RPMI7951 (cell line): ENCODE measurements around the gene SLC9A3. TPM values are rescaled to one million over a fixed set of nuclear protein-coding genes. Genes with fewer than 3 reads are reported as not detected.
"Not testable (repeated sequence)": the region's sequence is repeated elsewhere in the genome, so short reads cannot be mapped to it uniquely, and the experiment has no call there.

Experiments
- DNase-seq: peaks from one replicate; pipeline ENCODE4 v3.0.0-alpha.2; 2012; ENCODE audit warnings: low read depth
- total RNA-seq: library from RNA; depleted of rRNA; stranded (reverse); fragments of >200 nt; shearing (Covaris generic); gene quantifications from 2 replicates; pipeline ENCODE4 v1.2.3, GENCODE V29; 2014

The SLC9A3 gene
- total RNA-seq, 1 experiment from 2014 or later: 0.84 TPM

DNA sequence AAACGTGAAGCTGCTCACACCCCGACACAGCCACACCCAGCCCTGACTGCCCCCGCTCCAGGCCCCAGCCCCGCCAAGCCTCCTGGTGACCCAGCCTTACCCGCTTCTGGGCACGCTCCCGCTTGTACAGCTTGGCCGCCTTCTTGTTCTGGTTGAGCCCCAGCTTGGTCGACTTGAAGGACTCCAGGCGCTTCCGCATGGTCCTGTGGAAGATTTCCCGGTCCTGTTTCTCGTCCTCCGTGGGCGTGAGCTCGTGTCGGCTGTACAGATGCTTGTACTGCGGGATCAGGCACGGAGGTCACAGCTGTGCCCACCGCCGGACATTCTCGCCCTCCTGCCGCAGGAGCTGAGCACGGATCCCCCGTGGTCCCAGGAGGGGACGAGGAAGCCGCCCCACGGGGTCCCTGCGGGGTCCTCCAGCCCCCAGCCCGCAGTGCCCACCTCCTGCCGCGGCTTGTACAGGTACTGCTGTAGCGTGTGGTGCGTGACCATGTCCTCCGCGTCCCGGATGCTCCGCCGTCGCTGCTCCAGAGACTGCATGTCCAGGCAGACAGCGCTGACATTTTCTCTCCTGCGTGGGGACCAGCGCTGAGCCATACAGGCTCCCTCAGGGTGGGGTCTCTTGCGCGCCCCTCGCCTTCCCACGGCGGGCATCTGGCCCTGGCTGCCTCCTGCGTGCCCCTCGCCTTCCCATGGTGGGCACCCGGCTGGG, 48.0 kb downstream of the SLC9A3 start:
- no peak for DNase-seq

DNA sequence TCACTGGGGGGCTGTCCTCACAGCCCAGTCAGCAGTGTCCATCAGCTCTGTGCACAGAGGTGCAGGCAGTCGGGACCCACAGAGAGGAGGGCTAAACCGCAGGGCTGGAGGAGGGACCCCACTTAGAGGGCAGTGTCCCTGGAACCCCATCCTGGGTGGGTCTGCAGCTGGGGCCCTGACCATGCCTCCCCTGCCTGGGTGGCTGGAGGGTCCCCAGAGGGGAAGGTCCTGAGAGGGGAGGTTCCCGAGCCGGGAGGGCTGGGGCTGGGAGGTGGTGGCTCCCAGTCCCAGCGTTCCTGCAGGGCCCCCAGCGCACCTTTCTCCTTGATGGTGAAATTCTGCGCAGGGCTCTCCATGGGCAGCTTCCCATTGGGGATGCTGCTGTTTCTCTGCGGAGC, 48.5 kb downstream of the SLC9A3 start:
- DNase-seq: no peak

- DNase-seq: no peak
These were observed 49.2 kb downstream of the SLC9A3 start for GRCh38 chr5:474840-475661.

GRCh38 chr5:474232-474839, 49.9 kb downstream of the SLC9A3 start:
- DNase-seq: not testable (repeated sequence)

- DNase-seq: peak; percentile 38
These were observed 50.6 kb downstream of the SLC9A3 start for GRCh38 chr5:473551-474192.

DNA sequence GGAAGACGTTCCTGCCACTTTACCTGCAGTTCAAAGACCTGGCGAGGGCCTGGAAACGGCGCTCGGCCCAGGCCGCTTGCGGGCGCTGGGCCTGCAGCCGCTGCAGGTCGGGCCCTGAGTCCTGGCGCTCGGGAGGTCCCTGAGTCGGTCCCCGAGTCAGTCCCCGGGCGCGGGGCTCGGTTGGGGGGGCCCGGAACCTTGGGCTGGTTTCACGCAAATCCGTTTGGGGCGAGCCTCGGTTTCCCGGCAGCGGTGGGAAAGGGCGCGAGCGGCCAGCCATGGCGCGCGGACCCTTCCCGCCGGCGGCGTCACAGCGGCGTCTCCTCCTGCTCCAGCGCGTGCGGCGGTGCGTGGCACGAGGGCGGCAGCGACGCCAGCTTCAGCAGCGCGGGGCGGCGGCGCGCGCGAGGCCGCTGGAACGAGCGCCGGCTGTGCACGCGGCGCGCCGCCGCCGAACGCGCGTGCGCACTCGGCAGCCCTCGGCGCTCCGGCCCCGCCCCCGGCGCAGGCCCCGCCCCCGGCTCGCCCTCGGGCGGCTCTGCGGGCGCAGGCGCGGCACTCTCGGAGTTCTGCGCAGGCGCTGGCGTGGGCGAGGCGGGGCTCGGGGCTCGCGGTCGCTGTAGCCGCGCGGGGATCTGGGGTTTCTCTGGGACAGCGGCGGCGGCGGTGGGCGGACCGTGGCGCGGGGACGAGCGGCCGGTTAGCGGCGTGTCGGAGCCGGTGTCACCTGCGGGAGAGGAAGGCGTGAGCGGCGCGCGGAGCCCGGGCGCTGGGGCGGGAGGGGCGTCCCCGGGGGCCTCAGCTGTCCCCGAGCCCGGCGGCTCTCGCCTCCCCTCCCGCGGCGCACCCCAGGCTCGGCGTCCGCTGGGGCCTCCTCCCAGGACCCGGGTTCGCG, 51.3 kb downstream of the SLC9A3 start:
- DNase-seq: peak; percentile 77

DNA sequence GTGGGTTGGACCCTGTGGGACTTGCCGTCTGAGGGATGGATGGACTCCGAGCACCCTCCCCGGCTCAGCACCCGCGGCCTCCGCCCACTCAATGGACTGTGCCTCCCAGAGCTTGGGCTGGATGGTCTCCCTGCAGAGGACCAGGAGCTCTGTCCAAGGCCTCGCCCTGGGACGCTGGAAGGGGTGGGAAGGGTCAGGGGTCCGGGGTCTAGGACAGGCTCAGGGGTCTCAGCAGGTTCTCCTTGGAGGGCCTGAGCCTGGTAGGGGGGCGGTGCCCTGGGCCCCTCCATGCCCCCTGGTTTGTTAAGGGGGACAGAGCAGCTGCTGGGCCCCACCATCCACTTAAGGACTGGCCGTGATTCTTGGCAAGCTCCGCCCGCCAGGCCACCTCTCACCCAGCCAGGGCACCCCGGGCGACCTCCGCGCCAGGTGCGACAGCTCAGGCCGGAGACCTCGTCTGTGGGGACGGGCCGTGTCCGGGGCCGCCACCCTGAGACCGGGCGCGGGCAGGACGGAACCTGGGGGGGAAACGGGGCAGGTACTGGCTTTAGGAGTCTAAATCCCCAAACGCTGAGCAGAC, 52.1 kb downstream of the SLC9A3 start:
- no peak for DNase-seq

DNA sequence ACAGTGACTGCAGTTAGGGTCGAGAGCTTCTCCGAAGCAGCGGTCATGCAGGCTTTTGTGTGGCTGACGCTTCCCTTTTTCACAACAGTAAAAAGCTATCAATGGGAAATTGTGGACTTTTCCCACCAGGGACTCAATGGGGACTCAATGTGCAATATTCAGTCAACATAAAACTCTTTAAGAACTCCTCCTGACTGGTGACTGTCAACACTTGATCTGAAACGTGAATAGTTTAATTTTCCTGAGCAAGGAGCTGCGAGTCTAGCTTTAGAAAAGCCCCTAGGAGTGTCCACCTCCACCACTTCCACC, 52.5 kb downstream of the SLC9A3 start:
- no peak for DNase-seq

DNA sequence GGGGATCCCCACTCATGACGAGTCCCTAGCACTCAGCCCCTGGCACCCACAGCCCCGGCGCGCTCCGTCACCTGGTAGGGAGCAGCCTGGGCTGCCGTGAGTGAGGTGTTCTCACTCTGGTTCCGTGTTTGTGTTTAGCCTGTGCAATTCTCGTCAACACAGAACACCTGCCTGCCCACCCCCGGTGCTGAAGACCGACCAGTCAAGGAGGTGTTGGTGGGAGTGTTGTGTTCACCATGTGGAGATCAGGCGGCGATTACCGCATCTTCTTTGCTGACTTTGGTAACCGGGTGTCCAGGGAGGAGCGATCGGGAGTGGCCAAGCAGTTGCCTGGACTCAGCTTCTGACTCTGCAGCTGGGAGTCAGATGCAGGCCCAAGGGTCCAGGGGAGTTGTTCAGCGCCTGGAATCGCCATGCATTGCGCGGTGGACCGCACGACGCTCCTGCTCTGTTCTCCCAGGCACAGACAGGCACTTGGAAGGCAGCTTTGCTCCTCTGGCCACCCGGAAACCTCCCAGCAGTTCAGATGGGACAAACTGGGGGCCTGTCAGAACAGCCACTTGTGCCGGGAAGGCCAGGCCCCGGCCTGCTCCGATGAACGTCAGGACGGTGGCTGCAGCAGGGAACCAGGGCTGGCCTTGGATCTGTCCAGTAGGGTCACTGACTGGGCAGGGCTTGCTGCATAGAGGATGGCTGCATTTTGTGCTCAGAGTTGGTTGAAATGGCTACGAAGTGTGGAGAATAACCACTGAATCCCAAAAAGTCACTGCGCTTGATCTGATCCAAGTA, 53.1 kb downstream of the SLC9A3 start:
- no peak for DNase-seq

DNA sequence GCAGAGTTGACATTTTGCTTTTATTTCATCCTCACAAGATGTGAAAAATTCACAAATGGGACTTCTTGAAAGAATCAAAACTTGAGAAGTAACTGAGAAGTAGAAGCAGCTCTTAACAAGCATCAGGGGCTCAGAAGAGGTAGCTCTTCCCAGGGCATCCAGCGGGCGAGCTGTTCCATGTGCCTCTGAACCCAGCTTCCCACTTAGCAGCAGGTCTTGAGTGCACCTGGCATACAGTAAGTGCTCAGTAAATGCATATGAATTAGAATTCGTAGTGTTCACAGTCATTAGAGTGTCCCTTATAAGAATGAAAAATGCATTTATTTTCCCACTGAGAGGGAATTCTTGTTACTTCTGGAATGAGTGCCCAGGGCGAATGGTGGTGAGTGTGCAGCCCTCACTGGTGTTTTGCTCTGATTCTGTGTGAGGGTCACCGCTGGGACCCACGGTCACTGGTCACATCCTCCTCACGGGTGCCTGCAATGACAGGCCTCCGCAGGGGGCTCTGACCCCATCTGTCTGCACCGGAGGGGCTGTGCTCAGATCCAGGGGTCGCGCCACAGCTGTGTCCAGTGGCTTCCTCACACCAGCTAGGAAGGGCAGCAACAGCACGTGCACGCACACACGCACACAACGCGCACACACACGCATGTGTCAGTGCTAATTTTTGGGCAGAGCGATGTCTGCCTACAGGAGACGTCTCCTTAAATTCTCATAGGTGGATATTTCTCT, 54.3 kb downstream of the SLC9A3 start:
- DNase-seq: no peak

- DNase-seq: no peak
These were observed 55.8 kb downstream of the SLC9A3 start for GRCh38 chr5:468401-468800.

DNA sequence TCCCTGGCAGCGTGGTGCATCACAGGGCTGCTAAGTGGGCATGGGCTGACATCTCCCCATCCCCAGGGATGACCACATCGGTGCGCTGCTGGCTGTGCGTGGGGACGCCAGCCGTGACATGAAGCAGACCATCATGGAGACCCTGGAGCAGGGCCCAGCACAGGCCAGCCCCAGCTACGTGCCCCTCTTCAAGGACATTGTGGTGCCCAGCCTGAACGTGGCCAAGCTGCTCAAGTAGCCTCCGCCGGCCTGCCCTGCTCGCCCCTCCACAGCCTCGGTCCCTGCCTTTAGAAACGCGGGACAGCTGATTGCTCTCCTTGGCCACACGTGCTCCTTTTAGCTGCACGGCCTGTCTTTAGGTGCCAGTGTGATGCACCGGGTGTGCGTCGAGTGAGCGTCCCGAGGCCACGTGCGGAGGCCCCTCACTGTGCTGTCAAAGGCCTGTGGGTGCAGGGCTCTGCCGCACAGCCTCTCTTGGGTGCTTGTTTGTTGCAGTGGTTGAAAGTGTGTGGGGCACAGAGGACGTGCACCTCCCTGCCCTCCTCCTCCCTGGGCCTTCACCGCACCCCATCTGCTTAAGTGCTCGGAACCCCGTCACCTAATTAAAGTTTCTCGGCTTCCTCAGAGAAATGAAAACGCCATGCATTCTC, 57.5 kb downstream of the SLC9A3 start:
- DNase-seq: no peak

DNA sequence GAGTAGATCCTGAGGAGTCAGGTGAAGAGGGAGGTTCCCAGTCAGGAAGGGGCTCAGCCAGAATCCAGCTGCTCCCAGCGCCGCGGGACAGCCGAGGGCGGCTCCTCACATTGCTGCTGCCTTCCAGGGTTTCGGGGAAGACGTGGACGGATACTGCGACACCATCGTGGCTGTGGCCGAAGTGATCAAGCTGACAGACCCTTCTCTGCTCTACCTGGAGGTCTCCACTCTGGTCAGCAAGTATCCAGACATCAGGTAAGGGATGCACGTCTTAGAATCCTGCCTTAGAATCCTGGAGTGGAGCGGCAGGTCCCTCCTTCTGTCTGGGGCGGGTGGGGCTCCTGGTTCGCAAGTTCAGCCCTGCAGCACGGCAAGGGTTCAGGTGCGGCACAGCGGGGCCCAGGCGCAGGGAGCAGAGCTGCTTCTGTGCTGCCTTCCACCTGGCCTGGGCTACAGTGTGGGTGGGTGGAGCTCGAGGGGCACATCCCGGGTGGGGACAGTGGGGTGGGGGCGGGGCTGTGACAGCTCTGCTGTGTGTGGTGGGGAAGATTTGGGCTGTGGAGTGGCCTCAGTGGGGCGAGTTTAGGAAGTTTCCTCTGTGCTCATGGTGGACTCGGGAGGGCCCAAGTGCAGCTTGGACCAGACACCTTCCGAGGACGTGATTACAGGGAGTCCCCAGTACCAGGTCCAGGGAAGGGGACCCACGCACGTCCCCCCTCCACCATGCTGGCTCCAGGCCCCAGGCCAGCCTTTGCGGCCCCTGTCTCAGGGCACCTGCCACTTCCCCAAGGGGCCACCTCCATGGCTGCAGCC, 58.5 kb downstream of the SLC9A3 start:
- no peak for DNase-seq

DNA sequence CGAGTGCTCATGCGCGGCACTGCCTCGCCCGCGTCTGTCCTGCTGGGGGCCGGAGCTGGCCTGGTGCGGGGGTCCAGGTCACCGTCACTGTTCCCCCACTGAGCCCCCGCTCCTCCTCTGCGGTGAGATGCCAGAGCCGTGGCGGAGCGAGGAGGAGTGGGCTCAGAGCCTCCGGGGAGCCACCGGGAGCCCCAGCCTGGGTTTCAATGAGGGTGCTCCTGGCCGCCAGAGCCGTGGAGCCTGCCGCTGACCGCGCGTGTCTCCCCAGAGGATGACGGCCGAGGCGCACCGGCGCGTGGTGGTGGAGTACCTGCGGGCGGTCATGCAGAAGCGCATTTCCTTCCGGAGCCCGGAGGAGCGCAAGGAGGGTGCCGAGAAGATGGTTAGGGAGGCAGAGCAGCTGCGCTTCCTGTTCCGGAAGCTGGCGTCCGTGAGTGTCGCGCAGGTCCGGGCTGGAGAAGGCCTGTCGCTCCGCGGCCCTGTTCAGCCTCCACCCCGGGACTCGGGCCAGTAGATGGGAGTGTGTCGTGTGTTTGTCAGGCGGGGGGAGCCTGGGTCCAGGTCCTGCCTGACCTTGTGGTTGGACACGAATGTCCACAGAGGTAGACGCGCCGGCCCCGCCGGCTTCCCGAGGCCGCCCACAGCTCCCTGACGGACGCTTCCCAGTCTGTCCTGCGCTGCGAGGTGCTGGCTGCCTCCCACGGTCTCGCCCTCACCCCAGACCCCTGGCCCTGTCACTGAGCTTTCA, 59.2 kb downstream of the SLC9A3 start:
- no peak for DNase-seq

DNA sequence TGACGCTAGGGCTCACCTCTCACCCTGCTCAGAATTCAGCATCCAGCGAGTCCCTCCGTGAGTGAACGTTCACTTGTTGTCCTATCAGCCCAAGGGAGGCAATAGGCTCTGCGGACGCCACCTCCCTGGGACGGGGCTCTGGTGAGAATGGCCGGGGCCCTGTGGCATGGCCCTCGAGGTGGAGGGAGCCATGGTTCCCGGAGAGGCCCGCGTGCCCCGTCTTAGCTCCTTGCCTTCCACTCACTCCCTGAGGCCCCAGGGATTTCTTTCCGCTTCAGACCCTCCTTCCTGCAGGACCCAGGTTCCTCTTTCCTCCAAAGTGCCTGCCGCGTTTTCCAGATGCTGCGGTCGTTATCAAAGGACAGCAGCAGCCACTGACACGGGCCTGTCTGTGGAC, 59.8 kb downstream of the SLC9A3 start:
- DNase-seq: no peak

DNA sequence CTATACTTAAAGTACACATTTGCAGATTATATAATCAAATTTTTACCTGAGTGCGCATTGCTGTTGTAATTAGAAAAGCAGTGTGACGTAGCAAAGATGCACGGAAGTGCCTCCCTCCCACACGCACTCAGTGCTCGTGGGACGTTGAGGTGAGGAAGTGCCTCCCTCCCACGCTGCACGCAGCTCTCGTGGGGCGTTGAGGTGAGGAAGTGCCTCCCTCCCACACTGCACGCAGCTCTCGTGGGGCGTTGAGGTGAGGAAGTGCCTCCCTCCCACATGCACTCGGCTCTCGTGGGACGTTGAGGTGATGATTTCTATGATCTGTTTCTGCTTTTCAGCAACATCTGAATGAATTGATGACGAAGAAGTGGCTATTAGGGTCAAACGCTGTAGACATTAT, 60.3 kb downstream of the SLC9A3 start:
- no peak for DNase-seq

GRCh38 chr5:463301-463700, 60.9 kb downstream of the SLC9A3 start:
- no peak for DNase-seq
